Activated T-helper 9 cell treated with anti-CD3 and anti-CD28 coated beads, Interleukin-2, amount 50 U/mL, for 16 hours (primary cell): Measurements from ENCODE around the gene SPDYE18.
"Not testable (repeated sequence)": the region's sequence is repeated elsewhere in the genome, so short reads cannot be mapped to it uniquely, and the experiment has no call there.

Experiments used
- DNase-seq: peaks from one replicate; pipeline ENCODE4 v3.0.0-alpha.2; 2020; ENCODE audit warnings: low read depth

SPDYE18 gene

DNA sequence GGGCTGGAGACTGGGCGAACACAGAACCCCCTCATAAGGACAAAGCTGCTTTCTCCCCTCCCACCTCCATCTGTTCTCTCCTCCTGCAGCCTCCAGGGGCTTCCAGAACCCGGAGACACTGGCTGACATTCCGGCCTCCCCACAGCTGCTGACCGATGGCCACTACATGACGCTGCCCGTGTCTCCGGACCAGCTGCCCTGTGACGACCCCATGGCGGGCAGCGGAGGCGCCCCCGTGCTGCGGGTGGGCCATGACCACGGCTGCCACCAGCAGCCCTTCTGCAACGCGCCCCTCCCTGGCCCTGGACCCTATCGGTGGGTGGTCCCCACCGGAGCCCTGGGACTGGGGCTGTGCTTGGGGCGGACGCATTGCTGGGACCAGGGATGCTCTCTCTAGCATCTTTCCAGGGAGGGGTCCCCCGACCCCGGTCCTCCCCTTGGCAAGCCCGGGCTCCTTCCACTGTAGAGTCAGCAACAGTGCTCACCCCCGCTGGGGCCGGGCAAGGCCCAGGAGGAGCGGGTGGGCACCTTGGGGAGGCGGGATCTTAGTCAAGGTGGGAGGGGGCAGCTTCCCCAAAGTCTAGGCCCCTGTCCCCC, 56.8 kb downstream of the SPDYE18 start:
- not testable (repeated sequence) for DNase-seq

DNA sequence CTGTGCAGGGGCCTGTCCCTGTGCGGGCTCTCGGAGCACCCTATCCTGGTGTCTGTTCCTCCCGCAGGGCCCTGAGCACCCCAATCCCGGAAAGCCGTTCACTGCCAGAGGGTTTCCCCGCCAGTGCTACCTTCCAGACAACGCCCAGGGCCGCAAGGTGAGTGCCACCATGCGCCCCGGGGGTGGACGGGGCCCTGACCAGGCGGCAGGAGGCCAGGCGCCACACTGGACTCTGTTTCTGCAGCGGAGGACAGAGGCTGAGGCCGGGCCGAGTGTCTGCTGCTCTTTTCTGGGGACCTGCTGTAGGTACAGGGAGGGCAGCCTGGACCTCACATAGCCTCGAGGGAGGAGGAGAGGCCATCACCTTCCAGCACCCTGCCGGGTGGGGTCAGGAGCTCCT, 58.2 kb downstream of the SPDYE18 start:
- not testable (repeated sequence) for DNase-seq

DNA sequence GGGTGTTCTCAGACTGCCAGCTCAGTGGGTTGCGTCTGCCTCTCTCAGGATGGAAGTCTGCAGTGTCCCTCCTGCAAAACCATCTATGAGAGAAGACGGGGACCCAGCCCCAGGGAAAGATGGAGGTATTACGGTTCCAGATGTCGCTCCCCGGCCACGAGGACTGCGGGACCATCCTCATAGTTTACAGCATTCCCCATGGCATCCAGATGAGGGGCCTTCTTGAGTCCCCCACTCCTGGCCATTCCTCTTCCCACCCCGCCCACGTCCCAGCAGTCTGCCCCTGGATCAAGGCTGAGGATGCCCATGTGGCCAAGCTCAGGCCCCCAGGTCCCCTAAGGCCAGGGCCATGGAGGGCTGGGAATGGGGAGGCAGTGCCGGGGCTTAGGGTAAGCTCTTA, 59.1 kb downstream of the SPDYE18 start:
- not testable (repeated sequence) for DNase-seq

DNA sequence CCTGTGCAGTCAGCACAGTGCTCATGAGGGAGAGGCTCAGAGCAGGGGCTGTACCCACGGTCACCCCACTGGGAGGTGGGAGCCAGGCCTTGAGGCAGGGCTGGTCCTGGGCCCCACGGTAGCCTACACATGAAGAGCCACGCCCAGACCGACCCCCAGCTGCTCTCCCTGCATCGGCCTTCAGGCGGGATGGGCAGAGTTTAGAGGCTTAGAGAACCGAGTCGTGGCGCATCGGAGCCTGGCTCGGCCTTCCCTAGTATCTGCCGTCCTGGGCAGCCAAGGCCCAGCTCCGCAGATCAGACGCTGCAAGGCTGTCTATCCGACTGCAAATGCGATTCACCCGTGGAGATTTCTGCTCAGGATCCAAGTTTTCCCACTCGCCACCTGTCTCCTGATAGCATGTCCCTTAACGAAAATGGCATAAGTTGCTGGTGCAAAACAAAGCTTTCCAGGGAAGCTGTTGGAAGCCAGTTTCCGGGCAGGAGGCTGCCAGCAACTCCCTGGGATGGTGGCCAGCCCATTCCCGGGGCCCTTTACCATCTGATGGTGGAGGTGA, 59.6 kb downstream of the SPDYE18 start:
- DNase-seq, result not testable (repeated sequence)

DNA sequence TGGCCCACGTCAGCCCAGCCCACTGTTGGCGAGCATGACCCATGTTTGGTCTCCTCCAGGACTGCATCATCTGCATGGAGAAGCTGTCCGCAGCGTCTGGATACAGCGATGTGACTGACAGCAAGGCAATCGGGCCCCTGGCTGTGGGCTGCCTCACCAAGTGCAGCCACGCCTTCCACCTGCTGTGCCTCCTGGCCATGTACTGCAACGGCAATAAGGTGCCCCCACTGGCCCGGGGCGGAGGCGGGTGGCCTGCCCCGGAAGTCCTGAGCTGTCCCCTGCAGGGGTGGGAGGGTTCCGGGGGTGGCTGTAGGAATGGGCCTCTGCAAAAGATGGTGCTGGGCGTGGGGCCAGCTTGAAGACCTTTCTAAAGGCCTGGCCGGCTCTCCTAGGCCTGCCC, 60.3 kb downstream of the SPDYE18 start:
- DNase-seq, result not testable (repeated sequence)
